Fibroblast of pulmonary artery (primary cell): ENCODE data around the gene CFAP99.

Source experiments
- DNase-seq: peaks from one replicate; pipeline ENCODE4 v3.0.0-alpha.2; 2010; ENCODE audit warnings: low read depth
- H3K4me3 ChIP-seq: replicated peaks from 2 replicates; pipeline ENCODE4 v1.5.1; 2011; ENCODE audit warnings: low read depth, mild to moderate bottlenecking, control low read depth, low read length, moderate library complexity
- TF ChIP-seq, protein P1 (sequence below): IDR thresholded peaks from 2 replicates; pipeline ENCODE4 v1.5.1; 2011; ENCODE audit warnings: mild to moderate bottlenecking, control low read depth, low read length, inconsistent platforms; ENCODE audit errors: missing control alignments

CFAP99 gene

DNA sequence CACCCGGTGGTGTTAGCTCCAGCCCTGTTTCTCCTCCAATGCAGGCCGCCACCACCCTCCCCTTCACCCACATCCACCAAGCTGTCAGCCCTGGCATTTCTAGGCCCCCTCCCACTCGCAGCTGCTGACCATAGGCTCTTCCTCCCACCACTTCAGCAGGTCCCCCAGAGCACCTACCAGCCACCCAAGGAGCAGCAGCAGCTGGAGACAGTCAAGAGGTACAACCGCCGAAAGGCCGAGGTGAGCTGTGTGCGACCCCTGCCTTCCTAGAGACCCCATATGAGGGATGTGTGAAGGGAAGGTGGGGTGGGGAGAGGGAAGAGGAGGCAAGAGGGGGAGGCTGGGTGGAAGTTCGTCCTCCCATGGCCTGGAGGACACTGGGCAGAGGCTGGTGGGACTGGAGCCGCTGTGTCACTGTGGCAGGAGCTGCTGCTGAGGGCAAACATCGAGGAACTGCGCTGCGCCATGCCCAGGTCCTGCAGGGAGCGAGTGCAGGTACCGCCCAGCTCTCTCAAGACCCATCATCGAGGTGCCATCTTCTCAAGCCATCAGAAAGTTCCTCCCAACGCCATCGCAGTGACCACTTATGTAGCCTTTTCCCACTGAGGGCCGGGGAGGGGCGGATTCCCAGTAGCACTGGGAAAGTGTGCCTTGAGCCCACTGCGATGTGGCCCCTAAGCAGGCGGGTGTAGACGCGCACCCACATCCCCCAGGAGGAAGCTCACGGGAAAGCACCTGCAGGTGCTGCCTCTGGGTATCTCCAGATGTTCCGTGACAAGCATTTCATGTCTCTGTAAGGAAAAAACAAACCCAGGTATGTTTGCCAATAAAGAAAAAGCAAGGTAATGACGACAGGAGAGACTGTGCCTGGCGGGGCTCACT lies 31.0 kb downstream of the CFAP99 start:
- no peak for DNase-seq
- TF ChIP-seq, protein P1, sequence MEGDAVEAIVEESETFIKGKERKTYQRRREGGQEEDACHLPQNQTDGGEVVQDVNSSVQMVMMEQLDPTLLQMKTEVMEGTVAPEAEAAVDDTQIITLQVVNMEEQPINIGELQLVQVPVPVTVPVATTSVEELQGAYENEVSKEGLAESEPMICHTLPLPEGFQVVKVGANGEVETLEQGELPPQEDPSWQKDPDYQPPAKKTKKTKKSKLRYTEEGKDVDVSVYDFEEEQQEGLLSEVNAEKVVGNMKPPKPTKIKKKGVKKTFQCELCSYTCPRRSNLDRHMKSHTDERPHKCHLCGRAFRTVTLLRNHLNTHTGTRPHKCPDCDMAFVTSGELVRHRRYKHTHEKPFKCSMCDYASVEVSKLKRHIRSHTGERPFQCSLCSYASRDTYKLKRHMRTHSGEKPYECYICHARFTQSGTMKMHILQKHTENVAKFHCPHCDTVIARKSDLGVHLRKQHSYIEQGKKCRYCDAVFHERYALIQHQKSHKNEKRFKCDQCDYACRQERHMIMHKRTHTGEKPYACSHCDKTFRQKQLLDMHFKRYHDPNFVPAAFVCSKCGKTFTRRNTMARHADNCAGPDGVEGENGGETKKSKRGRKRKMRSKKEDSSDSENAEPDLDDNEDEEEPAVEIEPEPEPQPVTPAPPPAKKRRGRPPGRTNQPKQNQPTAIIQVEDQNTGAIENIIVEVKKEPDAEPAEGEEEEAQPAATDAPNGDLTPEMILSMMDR: no peak
- H3K4me3 ChIP-seq: no peak overlapping the region

DNA sequence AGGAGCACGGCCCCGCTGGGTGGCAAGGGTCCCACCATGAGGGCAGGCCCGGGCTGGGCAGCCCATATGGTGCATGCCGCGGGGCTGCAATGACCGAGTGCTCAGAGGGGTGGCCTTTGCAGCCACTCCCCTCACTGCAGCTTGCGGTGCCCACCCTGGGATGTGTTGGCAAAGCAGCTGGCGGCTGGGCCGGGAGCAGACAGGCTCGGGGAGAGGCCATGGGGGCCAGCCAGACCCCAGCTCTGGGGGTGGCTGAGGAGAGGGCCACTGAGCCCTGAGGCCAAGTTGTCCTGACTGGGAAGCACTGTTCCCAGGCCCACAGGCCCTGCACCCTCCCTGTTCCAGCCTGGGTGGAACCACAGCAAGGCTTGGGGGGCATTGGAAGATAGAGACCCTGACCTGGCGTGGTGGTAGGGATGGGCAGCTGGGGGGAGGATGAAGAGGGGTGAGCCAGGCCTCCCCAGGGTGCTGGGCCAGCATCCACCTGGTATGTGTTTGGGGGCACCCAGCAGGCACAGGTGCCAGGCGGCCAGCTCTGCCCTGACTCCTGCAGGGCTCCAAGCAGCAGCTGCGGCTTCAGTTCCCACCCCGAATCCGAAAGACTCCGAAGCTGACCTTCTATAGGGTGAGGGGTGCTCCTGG lies 31.8 kb downstream of the CFAP99 start:
- H3K4me3 ChIP-seq: no peak overlapping the region
- TF ChIP-seq, protein P1: no peak

DNA sequence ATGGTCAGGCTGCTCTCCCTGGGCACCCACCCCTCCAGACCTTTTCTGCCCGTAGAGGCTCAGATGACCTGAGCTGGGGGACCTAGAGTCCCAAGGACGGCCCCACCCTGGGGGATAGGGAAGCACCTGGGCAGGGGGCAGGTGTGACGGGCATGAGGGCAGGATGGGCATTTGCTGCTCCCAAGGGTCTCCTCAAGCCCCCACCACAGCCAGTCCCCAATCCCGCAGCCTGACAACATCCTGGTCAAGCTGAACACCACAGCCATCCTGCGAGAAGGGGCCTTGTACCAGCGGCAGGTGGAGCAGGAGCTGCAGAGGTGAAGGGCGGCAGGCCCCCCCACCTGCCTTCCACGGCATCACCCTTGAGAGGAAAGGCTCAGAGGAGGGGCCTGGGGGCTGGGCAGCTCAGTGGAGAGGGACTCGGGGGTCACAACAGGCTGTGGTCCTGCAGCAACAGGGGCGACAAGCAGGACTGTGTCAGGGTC lies 32.3 kb downstream of the CFAP99 start:
- TF ChIP-seq, protein P1: no peak
- H3K4me3 ChIP-seq: no peak overlapping the region
- no peak for DNase-seq

More for the DNA sequence above, 31.8 kb downstream of the CFAP99 start:
- no peak for DNase-seq

DNA sequence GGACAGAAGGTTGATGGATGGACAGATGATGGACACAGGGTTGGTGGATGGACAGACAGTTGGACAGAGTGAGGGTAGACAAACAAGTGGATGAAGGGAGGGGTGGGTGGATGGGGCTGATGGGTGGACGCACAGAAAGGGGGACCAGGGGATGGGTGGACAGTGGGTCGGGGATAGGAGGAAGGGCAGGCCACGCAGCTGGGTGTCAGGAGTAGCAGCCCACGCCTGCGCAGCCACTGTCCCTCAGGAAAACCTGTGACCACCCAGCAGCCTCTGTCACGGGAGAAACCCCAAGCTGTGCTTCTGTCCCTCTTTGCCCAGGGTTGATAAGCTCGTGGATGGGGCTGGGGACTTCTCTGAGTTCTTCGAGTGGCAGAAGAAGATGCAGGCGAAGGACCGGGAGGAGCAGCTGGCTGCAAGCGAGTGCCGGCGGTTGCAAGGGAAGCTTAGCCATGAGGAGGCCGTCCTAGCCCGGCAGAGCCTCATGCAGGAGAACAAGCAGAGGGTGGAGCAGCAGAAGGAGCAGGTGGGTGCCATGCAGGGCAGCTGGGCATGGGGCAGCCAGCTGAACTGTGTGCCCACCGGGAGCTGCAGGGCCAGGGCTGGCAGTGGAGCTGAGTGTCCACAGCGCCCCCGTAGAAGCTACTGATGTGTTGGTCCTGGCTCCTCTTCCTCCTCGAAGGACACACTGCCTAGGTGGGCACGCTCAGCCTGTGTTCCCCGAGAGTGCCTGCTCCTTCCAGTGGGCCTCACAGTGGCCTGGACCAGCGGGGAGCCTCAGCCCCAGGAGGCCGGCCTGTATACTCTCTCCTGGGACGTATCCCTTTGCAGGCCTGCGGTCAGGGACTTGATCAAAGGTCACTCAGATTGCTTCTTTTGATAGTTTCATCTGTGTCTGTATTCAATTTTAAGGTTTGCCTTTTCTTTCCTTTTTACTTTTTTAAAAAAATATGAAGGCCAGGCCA lies 33.3 kb downstream of the CFAP99 start:
- H3K4me3 ChIP-seq: no peak overlapping the region
- no peak for DNase-seq
- TF ChIP-seq, protein P1: no peak

DNA sequence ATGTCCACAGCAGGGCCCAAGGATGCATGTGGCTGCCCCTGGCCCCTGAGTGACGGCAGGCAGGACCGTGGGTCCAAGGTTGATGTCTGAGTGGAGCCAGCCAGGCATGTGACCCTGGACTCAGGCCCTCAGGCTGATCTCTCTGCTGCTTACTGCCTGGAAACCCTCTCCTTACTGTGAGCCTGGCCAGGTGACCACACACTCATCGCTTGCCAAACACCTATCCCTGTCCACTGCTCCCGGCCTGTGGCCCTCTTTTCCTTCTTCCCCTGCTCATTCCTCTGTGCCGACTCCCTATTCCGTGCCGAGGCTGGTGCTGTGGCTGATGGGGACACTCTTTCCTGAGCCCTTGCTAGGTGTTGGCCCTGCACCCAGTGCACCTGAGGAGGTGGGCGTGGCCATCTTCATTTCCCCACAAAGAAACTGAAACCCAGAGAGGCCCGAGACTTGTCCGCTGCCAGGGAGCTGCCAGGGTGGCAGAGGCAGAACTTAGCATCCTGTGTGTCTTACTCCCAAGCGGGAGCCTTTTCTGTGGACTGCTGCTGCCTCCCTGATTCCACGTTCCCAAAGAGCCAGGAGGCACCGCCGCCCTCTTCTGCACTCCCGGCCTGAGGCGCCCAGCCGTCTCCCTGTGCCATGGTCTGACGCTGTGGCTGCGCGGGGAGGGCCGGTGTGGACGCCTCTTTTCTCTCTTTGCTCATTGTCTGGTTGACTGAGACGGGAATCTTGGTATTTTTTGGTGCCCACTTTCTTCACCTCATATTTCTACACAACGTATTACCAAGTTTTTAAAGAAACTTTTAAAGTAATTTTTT lies 38.9 kb downstream of the CFAP99 start:
- no peak overlapping the region for H3K4me3 ChIP-seq
- no peak for DNase-seq
- TF ChIP-seq, protein P1: no peak
